Measurements from ENCODE around the gene KCNMB2.

DNA sequence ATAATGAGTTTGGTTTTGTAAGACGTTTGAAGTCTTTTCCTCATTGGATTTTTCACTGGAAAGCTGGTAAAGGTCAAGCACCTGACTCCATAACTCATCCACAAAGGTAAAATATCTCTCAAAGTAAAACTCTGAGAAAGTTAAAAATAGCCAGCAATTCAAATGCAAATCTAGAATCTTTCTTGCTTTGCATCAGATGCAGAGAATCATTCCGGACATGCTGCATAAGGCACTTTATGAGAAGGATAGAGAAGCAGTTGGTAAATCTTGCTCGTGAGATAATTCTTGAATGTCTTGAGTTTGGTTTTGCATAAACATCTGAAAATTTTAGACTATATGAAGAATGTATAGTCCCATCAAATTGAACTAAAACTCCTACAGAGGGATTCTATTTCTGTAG, 9.1 kb downstream of the KCNMB2 start:
- TF ChIP-seq, protein P1, sequence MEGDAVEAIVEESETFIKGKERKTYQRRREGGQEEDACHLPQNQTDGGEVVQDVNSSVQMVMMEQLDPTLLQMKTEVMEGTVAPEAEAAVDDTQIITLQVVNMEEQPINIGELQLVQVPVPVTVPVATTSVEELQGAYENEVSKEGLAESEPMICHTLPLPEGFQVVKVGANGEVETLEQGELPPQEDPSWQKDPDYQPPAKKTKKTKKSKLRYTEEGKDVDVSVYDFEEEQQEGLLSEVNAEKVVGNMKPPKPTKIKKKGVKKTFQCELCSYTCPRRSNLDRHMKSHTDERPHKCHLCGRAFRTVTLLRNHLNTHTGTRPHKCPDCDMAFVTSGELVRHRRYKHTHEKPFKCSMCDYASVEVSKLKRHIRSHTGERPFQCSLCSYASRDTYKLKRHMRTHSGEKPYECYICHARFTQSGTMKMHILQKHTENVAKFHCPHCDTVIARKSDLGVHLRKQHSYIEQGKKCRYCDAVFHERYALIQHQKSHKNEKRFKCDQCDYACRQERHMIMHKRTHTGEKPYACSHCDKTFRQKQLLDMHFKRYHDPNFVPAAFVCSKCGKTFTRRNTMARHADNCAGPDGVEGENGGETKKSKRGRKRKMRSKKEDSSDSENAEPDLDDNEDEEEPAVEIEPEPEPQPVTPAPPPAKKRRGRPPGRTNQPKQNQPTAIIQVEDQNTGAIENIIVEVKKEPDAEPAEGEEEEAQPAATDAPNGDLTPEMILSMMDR (IDR thresholded peaks at IDR 0.05): no peak
- no peak for TF ChIP-seq ZFX (IDR thresholded peaks at IDR 0.05; ENCODE audit: borderline replicate concordance)

All from 22Rv1 (cell line).